Measurements from ENCODE around the gene FOXL2.
"Not testable (repeated sequence)": the region's sequence is repeated elsewhere in the genome, so short reads cannot be mapped to it uniquely, and the experiment has no call there.

Gene FOXL2

DNA sequence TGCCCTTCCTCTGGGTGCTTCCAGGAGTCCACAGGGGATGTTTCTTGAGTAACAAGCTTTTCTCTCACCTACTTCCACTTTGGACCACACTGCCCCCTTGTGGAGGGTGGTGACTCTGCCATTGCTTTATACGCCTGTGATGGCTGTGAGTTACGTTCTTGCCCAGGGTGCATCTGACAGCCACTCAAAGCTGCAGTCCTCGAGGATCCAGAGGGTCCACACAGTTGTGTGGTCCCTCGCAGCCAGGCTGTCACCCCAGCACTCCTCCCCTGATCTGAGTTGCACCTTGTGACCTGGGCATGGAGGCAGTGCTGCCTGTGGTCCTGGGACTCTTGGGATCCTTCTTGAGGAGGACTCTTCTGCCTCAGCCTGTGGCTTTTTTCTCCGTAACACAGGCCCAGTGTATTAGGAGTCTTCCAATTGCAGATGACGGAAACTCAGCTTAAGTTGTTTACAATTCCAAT lies 23.4 kb downstream of the FOXL2 start:
- Histone ChIP-seq H3K36me3 (ENCODE audit: insufficient read depth, low read length) (no peaks in the 10 kb centered on the region), H3K27me3 (ENCODE audit: insufficient read depth, low read length) (no peaks in the 10 kb centered on the region), H3K79me2 (ENCODE audit: control insufficient read depth, insufficient read depth, low read length, unreplicated experiment) (no peaks in the 10 kb centered on the region), H3K27ac (ENCODE audit: low read depth, low read length) (no peak overlapping the region), H3K4me1 (ENCODE audit: control insufficient read depth, insufficient read depth, low read length, unreplicated experiment) (peaks cover 16% of the 10 kb centered on the region), H3K4me3 (ENCODE audit: low read depth, low read length) (no peak overlapping the region), H2AFZ (ENCODE audit: low read length, unreplicated experiment) (peak overlapping the region; percentile 77)

DNA sequence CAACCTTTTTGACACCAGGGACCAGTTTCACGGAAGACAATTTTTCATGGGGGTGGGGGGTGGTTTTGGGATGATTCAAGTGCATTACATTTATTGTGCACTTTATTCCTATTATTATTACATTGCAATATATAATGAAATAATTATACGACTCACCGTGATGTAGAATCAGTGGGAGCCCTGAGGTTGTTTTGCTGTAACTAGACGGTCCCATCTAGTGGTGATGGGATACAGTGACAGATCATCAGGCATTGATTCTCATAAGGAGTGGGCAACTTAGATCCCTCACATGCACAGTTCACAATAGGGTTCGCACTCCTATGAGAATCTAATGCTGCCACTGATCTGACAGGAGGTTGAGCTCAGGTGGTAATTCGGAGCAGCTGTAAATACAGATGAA lies 24.5 kb downstream of the FOXL2 start:
- not testable (repeated sequence) for H2AFZ ChIP-seq (ENCODE audit: low read length, unreplicated experiment); H3K4me3 ChIP-seq (ENCODE audit: low read depth, low read length); H3K36me3 ChIP-seq (ENCODE audit: insufficient read depth, low read length); H3K79me2 ChIP-seq (ENCODE audit: control insufficient read depth, insufficient read depth, low read length, unreplicated experiment); H3K27me3 ChIP-seq (ENCODE audit: insufficient read depth, low read length)
- Histone ChIP-seq H3K27ac (ENCODE audit: low read depth, low read length) (peak overlapping the region; percentile 76), H3K4me1 (ENCODE audit: control insufficient read depth, insufficient read depth, low read length, unreplicated experiment) (peaks cover 16% of the 10 kb centered on the region)

DNA sequence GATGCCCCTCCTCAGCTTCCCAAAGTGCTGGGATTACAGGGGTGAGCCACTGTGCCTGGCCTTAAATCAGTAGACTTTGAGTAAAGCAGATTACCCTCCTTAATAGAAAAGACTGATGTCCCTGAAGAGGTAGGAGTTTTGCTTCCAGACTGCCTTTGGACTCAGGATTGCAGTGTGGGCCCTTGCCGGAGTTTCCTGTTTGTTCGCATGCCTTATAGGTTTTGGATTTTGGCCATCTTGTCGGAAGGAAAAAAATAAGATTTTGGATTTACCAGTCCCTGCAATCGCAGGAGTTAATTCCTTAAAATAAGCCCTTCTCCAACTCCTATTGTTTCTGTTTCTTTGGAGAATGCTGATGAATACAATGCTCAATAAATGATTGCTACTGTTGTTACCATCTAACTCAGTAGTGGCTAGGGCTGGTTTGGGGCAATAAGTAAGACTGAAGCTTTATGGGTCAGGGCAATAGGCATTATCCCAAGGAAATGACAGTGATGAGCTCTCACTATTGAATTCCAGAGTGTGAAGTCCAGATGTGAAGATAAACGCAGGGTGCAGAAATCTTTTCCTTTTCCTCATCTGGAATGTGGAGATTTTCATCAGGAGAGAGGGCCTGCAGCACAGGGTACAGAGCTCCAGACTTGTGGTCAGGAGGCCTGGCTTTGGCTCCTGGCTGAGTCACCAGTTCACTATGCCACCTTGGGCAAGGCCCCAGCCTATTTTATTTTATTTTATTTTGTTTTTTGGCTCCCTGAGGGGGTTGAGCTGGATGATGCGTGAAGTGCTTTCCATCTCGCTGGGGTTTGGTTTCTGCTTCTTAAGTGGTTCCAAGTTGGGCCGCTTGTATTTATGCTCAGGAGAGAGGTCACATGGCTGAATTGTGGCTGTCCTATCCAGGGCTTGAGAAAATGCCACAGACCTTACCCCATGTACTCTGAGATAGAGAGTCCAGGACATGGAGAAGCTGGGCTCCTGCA lies 25.3 kb downstream of the FOXL2 start:
- Histone ChIP-seq H2AFZ (ENCODE audit: low read length, unreplicated experiment) (peak overlapping the region; percentile 61), H3K27ac (ENCODE audit: low read depth, low read length) (peak overlapping the region; percentile 76), H3K79me2 (ENCODE audit: control insufficient read depth, insufficient read depth, low read length, unreplicated experiment) (no peaks in the 10 kb centered on the region)

DNA sequence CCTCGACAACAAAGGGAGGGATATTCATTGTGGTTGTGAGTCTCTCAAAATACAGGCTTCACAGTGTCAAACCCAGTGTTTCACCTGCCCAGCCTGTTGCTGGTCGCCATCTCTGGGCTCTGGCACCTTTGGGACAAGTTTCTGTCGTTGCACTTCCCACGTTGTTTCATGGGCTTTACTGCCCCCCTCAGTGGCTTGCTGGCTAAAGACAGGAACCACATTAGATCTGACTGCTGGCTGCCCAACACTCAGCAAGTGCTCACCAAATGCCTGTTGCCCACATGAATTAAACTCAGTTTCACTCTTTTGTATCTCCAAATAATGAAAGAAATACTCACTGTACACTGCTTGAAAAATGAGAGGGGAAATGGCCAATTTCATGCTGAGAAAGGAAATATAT lies 27.6 kb downstream of the FOXL2 start:
- H3K79me2 ChIP-seq (ENCODE audit: control insufficient read depth, insufficient read depth, low read length, unreplicated experiment): no peaks in the 10 kb centered on the region
- no peaks in the 10 kb centered on the region for H3K27me3 ChIP-seq (ENCODE audit: insufficient read depth, low read length)
- no peak overlapping the region for H3K27ac ChIP-seq (ENCODE audit: low read depth, low read length)
- no peaks in the 10 kb centered on the region for H3K36me3 ChIP-seq (ENCODE audit: insufficient read depth, low read length)
- H3K4me3 ChIP-seq (ENCODE audit: low read depth, low read length): no peak overlapping the region
- peaks cover 29% of the 10 kb centered on the region for H3K4me1 ChIP-seq (ENCODE audit: control insufficient read depth, insufficient read depth, low read length, unreplicated experiment)
- no peak overlapping the region for H2AFZ ChIP-seq (ENCODE audit: low read length, unreplicated experiment)

More for the DNA sequence above, 25.3 kb downstream of the FOXL2 start:
- peaks cover 20% of the 10 kb centered on the region for H3K4me1 ChIP-seq (ENCODE audit: control insufficient read depth, insufficient read depth, low read length, unreplicated experiment)
- peak overlapping the region; percentile 34; the same call in 1 of the 2 replicates for H3K4me3 ChIP-seq (ENCODE audit: low read depth, low read length)
- H3K27me3 ChIP-seq (ENCODE audit: insufficient read depth, low read length): no peaks in the 10 kb centered on the region
- H3K36me3 ChIP-seq (ENCODE audit: insufficient read depth, low read length): no peaks in the 10 kb centered on the region

DNA sequence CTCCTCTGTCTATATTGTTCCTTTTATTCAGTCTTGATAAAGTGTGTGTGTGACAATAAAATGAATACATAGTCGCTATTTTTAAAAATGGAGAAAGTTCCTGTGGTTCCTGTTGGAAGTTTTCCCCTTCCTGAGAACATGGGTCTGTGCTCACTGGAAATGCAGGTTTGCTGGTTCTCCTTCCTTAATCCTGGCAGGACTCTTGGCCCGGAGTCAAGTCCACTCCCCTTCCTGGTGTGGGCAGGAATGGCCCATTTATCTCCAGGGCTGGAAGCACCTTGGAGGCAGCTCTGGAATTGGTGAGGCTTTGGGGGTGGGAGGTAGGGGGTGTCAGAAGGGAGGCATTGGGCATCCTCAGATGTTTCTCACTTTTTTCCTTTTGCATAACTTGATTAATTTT lies 30.1 kb downstream of the FOXL2 start:
- Histone ChIP-seq H3K36me3 (ENCODE audit: insufficient read depth, low read length) (no peaks in the 10 kb centered on the region), H2AFZ (ENCODE audit: low read length, unreplicated experiment) (peak overlapping the region; percentile 53), H3K4me1 (ENCODE audit: control insufficient read depth, insufficient read depth, low read length, unreplicated experiment) (peaks cover 21% of the 10 kb centered on the region), H3K79me2 (ENCODE audit: control insufficient read depth, insufficient read depth, low read length, unreplicated experiment) (no peaks in the 10 kb centered on the region), H3K27ac (ENCODE audit: low read depth, low read length) (no peak overlapping the region), H3K4me3 (ENCODE audit: low read depth, low read length) (no peak overlapping the region), H3K27me3 (ENCODE audit: insufficient read depth, low read length) (no peaks in the 10 kb centered on the region)

DNA sequence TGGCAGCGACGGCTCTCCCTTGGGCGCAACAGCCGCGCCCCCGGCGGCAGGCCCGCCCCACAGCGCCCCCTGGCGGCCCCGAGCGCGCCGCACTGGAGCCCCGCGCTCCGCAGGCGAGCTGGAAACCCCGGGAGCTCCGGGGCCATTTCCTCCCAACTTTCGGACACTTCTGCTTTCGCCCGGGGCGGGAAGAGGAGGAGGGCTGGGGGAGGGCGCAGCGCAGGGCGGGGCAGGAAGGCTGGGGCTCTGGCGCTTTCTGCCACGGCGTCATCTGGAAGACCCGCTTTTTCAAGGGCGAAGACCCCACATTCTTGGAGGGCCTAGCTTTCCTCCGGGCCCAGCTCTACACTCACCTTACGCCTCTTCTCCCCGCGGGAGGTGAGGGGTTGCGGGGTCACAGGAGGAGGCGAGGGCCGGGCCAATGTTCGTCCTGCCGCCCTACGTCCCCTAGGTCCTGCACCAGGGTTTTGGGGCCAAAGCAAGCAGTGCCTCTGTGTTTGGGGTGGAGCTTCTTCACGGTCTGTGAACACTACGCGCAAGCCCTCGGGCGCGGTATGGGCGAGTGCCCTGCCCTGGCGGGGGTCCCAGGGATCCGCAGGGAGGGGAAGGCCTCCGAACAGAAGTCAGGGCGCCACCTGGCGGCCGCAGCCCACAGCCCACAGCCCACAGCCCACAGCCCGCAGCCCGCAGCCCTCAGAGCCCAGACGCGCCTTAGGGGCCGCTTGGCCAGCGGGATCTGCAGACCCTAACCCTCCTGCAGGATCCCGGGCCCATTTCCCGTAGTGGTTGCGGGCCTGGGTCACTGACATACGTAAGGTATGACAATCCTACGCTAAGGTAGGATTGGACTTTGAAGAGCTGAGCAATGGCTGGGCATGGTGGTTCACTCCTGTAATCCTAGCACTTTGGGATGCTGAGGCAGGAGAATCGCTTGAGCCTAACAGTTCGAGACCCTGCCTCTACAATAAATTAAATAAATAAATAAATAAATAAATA lies 31.1 kb downstream of the FOXL2 start:
- Histone ChIP-seq H2AFZ (ENCODE audit: low read length, unreplicated experiment) (peak overlapping the region; percentile 95), H3K27ac (ENCODE audit: low read depth, low read length) (peak overlapping the region; percentile 61), H3K79me2 (ENCODE audit: control insufficient read depth, insufficient read depth, low read length, unreplicated experiment) (no peaks in the 10 kb centered on the region), H3K36me3 (ENCODE audit: insufficient read depth, low read length) (no peaks in the 10 kb centered on the region), H3K4me3 (ENCODE audit: low read depth, low read length) (peak overlapping the region; percentile 81), H3K27me3 (ENCODE audit: insufficient read depth, low read length) (no peaks in the 10 kb centered on the region), H3K4me1 (ENCODE audit: control insufficient read depth, insufficient read depth, low read length, unreplicated experiment) (peaks cover 13% of the 10 kb centered on the region)

DNA sequence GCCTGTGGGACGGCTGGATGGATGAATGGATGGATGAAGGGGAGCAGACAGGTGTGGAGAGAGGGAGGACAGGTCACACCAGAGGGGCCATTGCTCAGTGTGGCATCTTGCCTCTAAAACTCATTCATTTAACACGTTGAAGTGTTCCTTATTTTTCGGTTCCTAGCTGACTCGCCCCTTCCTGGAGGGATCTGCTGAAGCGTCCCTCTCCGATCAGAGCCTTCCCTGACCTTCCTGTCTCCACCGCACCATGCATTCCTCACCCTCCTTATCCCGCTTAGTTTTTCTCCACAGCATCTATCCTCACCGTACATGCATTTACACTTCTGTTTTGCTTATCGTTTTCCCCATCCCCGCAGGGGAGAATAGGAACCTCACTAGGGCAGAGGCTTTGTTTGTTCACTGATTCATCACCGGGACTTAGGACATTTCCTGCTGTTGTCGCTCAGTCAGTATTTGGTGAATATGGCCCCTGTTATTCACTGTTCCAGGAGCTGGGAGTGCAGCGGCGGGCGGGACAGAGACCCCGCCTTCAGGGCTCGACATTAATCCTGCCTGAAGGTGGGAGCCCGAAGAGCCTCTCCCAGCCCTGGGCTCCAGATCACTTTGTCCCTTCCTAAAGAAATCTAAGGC lies 32.0 kb downstream of the FOXL2 start:
- peak overlapping the region; percentile 81 for H3K4me3 ChIP-seq (ENCODE audit: low read depth, low read length)
- H3K27ac ChIP-seq (ENCODE audit: low read depth, low read length): peak overlapping the region; percentile 39; the same call in 1 of the 2 replicates
- no peaks in the 10 kb centered on the region for H3K36me3 ChIP-seq (ENCODE audit: insufficient read depth, low read length)
- no peaks in the 10 kb centered on the region for H3K27me3 ChIP-seq (ENCODE audit: insufficient read depth, low read length)
- peaks cover 13% of the 10 kb centered on the region for H3K4me1 ChIP-seq (ENCODE audit: control insufficient read depth, insufficient read depth, low read length, unreplicated experiment)
- no peaks in the 10 kb centered on the region for H3K79me2 ChIP-seq (ENCODE audit: control insufficient read depth, insufficient read depth, low read length, unreplicated experiment)
- H2AFZ ChIP-seq (ENCODE audit: low read length, unreplicated experiment): peak overlapping the region; percentile 74

DNA sequence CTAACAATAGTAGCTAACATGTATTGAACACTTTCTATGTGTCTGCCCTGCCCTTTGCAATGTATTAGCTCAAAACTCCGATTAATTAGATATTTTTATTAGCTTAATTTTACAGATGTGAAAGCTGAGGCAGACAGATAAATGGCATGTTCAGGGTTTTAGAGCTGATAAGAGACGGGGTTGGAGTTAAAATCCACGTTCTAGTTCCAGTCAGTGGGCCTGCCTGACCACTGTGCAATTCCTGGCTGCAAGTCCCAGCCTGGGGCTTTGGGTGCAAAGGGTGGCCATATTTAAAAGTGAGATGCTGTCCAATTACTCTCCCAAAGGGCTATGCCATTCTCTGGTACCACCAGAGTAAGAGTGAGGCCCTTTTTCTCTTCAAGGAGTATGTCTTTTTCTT lies 33.2 kb downstream of the FOXL2 start:
- Histone ChIP-seq H3K36me3 (ENCODE audit: insufficient read depth, low read length) (no peaks in the 10 kb centered on the region), H3K4me1 (ENCODE audit: control insufficient read depth, insufficient read depth, low read length, unreplicated experiment) (peaks cover 13% of the 10 kb centered on the region), H3K79me2 (ENCODE audit: control insufficient read depth, insufficient read depth, low read length, unreplicated experiment) (no peaks in the 10 kb centered on the region), H3K27ac (ENCODE audit: low read depth, low read length) (no peak overlapping the region), H3K27me3 (ENCODE audit: insufficient read depth, low read length) (no peaks in the 10 kb centered on the region), H3K4me3 (ENCODE audit: low read depth, low read length) (no peak overlapping the region), H2AFZ (ENCODE audit: low read length, unreplicated experiment) (no peak overlapping the region)

DNA sequence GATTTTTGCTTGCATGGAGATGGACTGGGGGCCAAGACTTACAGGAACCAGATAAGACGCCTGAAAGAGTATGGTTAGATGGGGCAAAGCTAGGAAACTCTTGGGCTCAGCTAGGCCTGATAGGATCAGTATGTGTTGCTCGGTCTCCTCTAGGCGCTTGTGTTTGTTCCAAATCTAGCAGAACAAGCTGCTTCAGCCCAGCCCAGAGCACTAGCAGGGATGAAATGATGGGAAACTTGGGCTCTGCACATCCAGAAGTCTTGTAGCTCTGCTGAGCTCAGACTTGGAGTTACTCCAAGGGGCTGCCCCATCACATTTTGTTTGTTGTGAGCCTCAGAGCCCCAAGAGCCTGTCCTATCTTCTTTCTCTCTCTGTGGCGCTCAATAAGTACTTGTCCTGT lies 34.7 kb downstream of the FOXL2 start:
- Histone ChIP-seq H3K4me1 (ENCODE audit: control insufficient read depth, insufficient read depth, low read length, unreplicated experiment) (peaks cover 13% of the 10 kb centered on the region), H2AFZ (ENCODE audit: low read length, unreplicated experiment) (no peak overlapping the region), H3K27ac (ENCODE audit: low read depth, low read length) (no peak overlapping the region), H3K79me2 (ENCODE audit: control insufficient read depth, insufficient read depth, low read length, unreplicated experiment) (no peaks in the 10 kb centered on the region), H3K36me3 (ENCODE audit: insufficient read depth, low read length) (no peaks in the 10 kb centered on the region), H3K4me3 (ENCODE audit: low read depth, low read length) (no peak overlapping the region), H3K27me3 (ENCODE audit: insufficient read depth, low read length) (no peaks in the 10 kb centered on the region)

DNA sequence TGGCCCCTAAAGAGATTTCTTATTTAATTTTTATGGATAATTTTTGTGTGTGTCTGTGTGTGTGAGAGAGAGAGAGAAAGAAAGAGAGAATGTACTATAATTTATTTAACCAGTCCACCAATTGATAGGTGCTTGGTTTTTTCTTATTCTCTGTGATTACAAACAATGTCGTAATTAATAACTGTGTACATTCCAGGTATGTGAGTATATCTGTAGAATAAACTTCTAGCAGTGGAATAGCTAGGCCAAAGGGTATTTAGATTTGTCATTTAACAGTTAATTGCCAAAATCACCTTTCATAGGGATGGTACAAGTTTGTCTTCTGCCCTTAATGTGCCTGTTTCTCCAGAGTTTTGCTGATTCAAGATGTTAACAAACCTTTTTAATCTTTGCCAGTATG lies 35.3 kb downstream of the FOXL2 start:
- no peaks in the 10 kb centered on the region for H3K27me3 ChIP-seq (ENCODE audit: insufficient read depth, low read length)
- no peaks in the 10 kb centered on the region for H3K79me2 ChIP-seq (ENCODE audit: control insufficient read depth, insufficient read depth, low read length, unreplicated experiment)
- no peak overlapping the region for H2AFZ ChIP-seq (ENCODE audit: low read length, unreplicated experiment)
- no peak overlapping the region for H3K27ac ChIP-seq (ENCODE audit: low read depth, low read length)
- no peak overlapping the region for H3K4me3 ChIP-seq (ENCODE audit: low read depth, low read length)
- H3K36me3 ChIP-seq (ENCODE audit: insufficient read depth, low read length): no peaks in the 10 kb centered on the region
- peaks cover 9% of the 10 kb centered on the region for H3K4me1 ChIP-seq (ENCODE audit: control insufficient read depth, insufficient read depth, low read length, unreplicated experiment)
